HAP-1 (cell line): ENCODE measurements around the gene ADCY6.
"Not testable (repeated sequence)": the region's sequence is repeated elsewhere in the genome, so short reads cannot be mapped to it uniquely, and the experiment has no call there.

Source experiments
- DNase-seq, 2 experiments: peaks; one replicate each; pipeline ENCODE4 v3.0.0-alpha.2; 2016 to 2020; ENCODE audit warnings: low spot score in 2 of 2
- H3K27me3 ChIP-seq: fragments of 250-450 bp; sonication (Bioruptor Pico); 2 replicates; pipeline ENCODE4 v1.5.1; 2020; ENCODE audit warnings: low read depth, mild to moderate bottlenecking, moderate library complexity
- H3K36me3 ChIP-seq: fragments of 250-450 bp; sonication (Bioruptor Pico); replicated peaks from 2 replicates; pipeline ENCODE4 v1.5.1; 2020; ENCODE audit warnings: mild to moderate bottlenecking
- H3K4me1 ChIP-seq: fragments of 250-450 bp; sonication (Bioruptor Pico); 2 replicates; pipeline ENCODE4 v1.5.1; 2020; ENCODE audit warnings: mild to moderate bottlenecking
- H3K4me3 ChIP-seq: fragments of 250-450 bp; sonication (Bioruptor Pico); 2 replicates; pipeline ENCODE4 v1.5.1; 2020; ENCODE audit warnings: mild to moderate bottlenecking, moderate library complexity
- H3K9me3 ChIP-seq: fragments of 250-450 bp; sonication (Bioruptor Pico); 2 replicates; pipeline ENCODE4 v1.5.1; 2020; ENCODE audit warnings: mild to moderate bottlenecking, moderate library complexity
- in situ Hi-C: fragments of 300-500 bp; cut with MboI; formaldehyde crosslinking; loops from 3 replicates; pipeline ENCODE4 v1.14.3; 2020; ENCODE audit warnings: low sequenced_read_pairs, inconsistent platforms, mixed read lengths

Gene ADCY6

DNA sequence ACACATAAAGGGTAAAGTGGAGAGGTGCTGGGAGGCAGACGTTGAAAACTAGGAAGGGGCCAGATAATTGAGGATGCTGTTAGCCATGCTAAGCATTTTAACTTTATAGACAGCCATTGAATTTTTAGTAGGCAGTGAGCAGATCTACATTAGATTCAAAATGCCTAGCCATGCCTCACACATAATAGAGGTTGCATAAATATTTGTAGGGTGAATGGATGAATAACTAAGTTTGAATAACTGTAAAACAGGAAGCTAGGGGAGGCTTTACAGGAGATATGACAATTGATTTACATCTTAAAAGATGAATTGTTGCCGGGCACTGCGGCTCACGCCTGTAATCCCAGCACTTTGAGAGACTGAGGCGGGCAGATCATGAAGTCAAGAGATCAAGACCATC lies 60.1 kb downstream of the ADCY6 start:
- no peaks in the 10 kb centered on the region for H3K36me3 ChIP-seq
- DNase-seq: peak; percentile 54 to 82
- peaks cover 13% of the 10 kb centered on the region for H3K4me1 ChIP-seq
- 0 out of 2 replicates have a peak, but pooled peaks cover 2% of the 10 kb centered on the region for H3K9me3 ChIP-seq
- H3K4me3 ChIP-seq: no peak overlapping the region
- H3K27me3 ChIP-seq: no peaks in the 10 kb centered on the region
- in situ Hi-C loops: no loop called here

- H3K27me3 ChIP-seq, H3K4me1 ChIP-seq, H3K4me3 ChIP-seq, DNase-seq, in situ Hi-C loops, H3K36me3 ChIP-seq: not testable (repeated sequence)
- H3K9me3 ChIP-seq: peaks cover 25% of the 10 kb centered on the region
Measured at GRCh38 chr12:48720737-48721136, 68.2 kb downstream of the ADCY6 start.

GRCh38 chr12:48720171-48720570 lies 68.7 kb downstream of the ADCY6 start:
- H3K27me3 ChIP-seq, H3K36me3 ChIP-seq, H3K4me3 ChIP-seq, in situ Hi-C loops, H3K4me1 ChIP-seq: not testable (repeated sequence)
- DNase-seq: peak; percentile 43 to 76
- peaks cover 25% of the 10 kb centered on the region for H3K9me3 ChIP-seq

- in situ Hi-C loops: not testable (repeated sequence)
Measured at GRCh38 chr12:48719002-48719401, 69.9 kb downstream of the ADCY6 start.

DNA sequence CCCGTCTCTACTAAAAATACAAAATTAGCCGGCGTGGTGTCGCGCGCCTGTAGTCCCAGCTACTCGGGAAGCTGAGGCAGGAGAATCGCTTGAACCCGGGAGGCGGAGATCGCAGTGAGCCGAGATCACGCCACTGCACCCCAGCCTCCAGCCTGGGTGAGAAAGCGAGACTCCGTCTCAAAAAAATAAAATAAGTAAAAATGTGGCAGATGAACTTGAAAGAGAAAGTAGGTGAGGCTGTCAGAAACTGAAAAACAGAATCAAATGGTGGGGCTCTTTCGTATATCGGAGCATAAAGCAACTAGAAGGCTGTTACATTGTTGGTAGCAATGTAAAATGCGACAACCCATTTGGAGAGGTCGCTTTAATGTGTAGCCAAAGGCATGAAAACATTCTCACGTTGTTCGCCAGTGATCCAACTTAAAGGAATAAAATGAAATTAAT lies 71.6 kb downstream of the ADCY6 start:
- Histone ChIP-seq H3K4me3 (peak overlapping the region; percentile 80), H3K36me3 (peaks cover 31% of the 10 kb centered on the region), H3K27me3 (no peaks in the 10 kb centered on the region), H3K4me1 (peaks cover 17% of the 10 kb centered on the region), H3K9me3 (peaks cover 25% of the 10 kb centered on the region)
- in situ Hi-C loops: no loop called here
- DNase-seq: no peak

More at GRCh38 chr12:48719002-48719401, 69.9 kb downstream of the ADCY6 start:
- not testable (repeated sequence) for DNase-seq, H3K27me3 ChIP-seq, H3K4me3 ChIP-seq
- Histone ChIP-seq H3K9me3 (peaks cover 25% of the 10 kb centered on the region), H3K36me3 (peaks cover 17% of the 10 kb centered on the region), H3K4me1 (peaks cover 17% of the 10 kb centered on the region)

GRCh38 chr12:48716493-48717251 lies 72.2 kb downstream of the ADCY6 start, which contains the start of gene CCNT1:
Gene CCNT1, minus strand, starts transcription at chr12:48716707. Its CDS starts 32 bp downstream, at chr12:48716675.
- H3K36me3 ChIP-seq: peaks cover 37% of the 10 kb centered on the region
- peak within 1 kb of the TSS; percentile 80 for H3K4me3 ChIP-seq
- in situ Hi-C loops: no loop called here
- H3K9me3 ChIP-seq: peaks cover 20% of the 10 kb centered on the region
- H3K4me1 ChIP-seq: peaks cover 17% of the 10 kb centered on the region
- DNase-seq: peak; percentile 98
- H3K27me3 ChIP-seq: no peaks in the 10 kb centered on the region
